DOHH2 (cell line): Measurements from ENCODE around the gene TASP1.

Source experiments
- CTCF ChIP-seq: fragments of 200-600 bp; sonication (generic); IDR thresholded peaks from one replicate; pipeline ENCODE4 v1.5.1; 2014; ENCODE audit warnings: antibody characterized with exemption, mild to moderate bottlenecking, low read depth, low read length; ENCODE audit not compliant: poor library complexity, severe bottlenecking
- EZH2phosphoT487 ChIP-seq: fragments of 200-600 bp; sonication (generic); IDR thresholded peaks from 2 replicates; pipeline ENCODE4 v1.6.1; 2017; ENCODE audit warnings: borderline replicate concordance, mild to moderate bottlenecking, antibody characterized with exemption, low read length, moderate library complexity, mixed read lengths

GRCh38 chr20:13661070-13661685 is 22.4 kb upstream of the TASP1 start:
- no peak for TF ChIP-seq CTCF
- TF ChIP-seq EZH2phosphoT487 = no peak
